NCI-H2196 treated with DMSO at 0.1 percent for 48 hours (cell line): Measurements from ENCODE around the gene FBXO24.

Experiments
- DNase-seq: peaks from one replicate; lab custom pipeline; 2025; ENCODE audit not compliant: unreplicated experiment; lab: John Stamatoyannopoulos, UW

FBXO24 gene

GRCh38 chr7:100573691-100574361, 12.3 kb upstream of the FBXO24 start, which contains the start of gene SAP25:
SAP25 (minus strand) TSS chr7:100573900; CDS start chr7:100573742, 158 bp downstream.
- DNase-seq = no peak

GRCh38 chr7:100574362-100575205, 11.5 kb upstream of the FBXO24 start:
- no peak for DNase-seq

GRCh38 chr7:100575206-100575631, 10.9 kb upstream of the FBXO24 start:
- no peak for DNase-seq

GRCh38 chr7:100575746-100576383, 10.3 kb upstream of the FBXO24 start:
- DNase-seq = no peak

GRCh38 chr7:100576384-100576993, 9.6 kb upstream of the FBXO24 start:
- DNase-seq = no peak

GRCh38 chr7:100577103-100577502, 9.0 kb upstream of the FBXO24 start:
- no peak for DNase-seq

- DNase-seq = no peak
Observed at GRCh38 chr7:100577507-100577906, 8.6 kb upstream of the FBXO24 start.

- no peak for DNase-seq
Observed at GRCh38 chr7:100578246-100579183, 7.6 kb upstream of the FBXO24 start.

- DNase-seq = no peak
Observed at GRCh38 chr7:100580466-100581283, 5.5 kb upstream of the FBXO24 start.

- no peak for DNase-seq
Observed at GRCh38 chr7:100582041-100582579, 4.0 kb upstream of the FBXO24 start.

GRCh38 chr7:100582650-100583049, 3.5 kb upstream of the FBXO24 start:
- DNase-seq = no peak

- no peak for DNase-seq
Observed at GRCh38 chr7:100583132-100584053, 2.7 kb upstream of the FBXO24 start.

GRCh38 chr7:100584054-100584682, 2.0 kb upstream of the FBXO24 start:
- DNase-seq = no peak

- peak; percentile 36 for DNase-seq
Observed at GRCh38 chr7:100584683-100585510, 1.2 kb upstream of the FBXO24 start.

GRCh38 chr7:100585511-100586265, 440 bp upstream of the FBXO24 start, which contains the start of gene LRCH4:
LRCH4 (minus strand) TSS chr7:100586129; CDS start chr7:100586100, 29 bp downstream.
- DNase-seq = peak; percentile 36

- DNase-seq = no peak
Observed at GRCh38 chr7:100588438-100588837, 2.3 kb downstream of the FBXO24 start.
